ENCODE data around the gene GRAPL. TPM values are rescaled to one million over a fixed set of nuclear protein-coding genes. Genes with fewer than 3 reads are reported as not detected.
"Not testable (repeated sequence)": the region's sequence is repeated elsewhere in the genome, so short reads cannot be mapped to it uniquely, and the experiment has no call there.

GRAPL gene
- total RNA-seq, 2 experiments from 2014 or later = 121 to 261 TPM

DNA sequence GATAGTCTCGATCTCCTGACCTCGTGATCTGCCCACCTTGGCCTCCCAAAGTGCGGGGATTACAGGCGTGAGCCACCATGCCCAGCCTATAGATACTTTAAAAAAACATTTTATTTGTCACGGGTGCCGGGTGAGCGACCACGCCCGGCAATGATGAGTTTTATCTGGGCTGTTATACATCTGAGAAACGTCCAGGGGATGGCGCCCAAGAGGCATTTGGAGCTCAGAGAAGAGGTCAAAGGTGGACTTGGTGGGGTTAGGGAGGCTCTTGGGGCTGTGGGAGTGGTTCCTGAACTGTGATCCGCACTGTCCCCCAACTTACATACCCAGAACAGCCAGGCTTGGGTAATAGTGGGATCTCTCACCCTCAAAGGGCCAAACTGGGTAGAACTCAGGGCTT lies 8.7 kb upstream of the GRAPL start:
- H3K27ac ChIP-seq (ENCODE audit: low read depth, low read length, poor library complexity, severe bottlenecking); H3K4me3 ChIP-seq (ENCODE audit: low read depth, low read length, poor library complexity, severe bottlenecking); H4K20me1 ChIP-seq (ENCODE audit: insufficient read depth, low read length); H3K79me2 ChIP-seq (ENCODE audit: insufficient read depth, low read depth, low read length); DNase-seq (ENCODE audit: low spot score); H3K4me1 ChIP-seq (ENCODE audit: insufficient read depth, low read length, poor library complexity, severe bottlenecking); H3K4me2 ChIP-seq (ENCODE audit: low read length); H3K36me3 ChIP-seq (ENCODE audit: insufficient read depth, low read length); BruUV-seq (replicated peaks); H3K9me2 ChIP-seq (ENCODE audit: insufficient read depth, low read length); POLR2A ChIA-PET; H2AFZ ChIP-seq (ENCODE audit: low read length); H3K9me3 ChIP-seq (ENCODE audit: low read length); intact Hi-C loops (cut with micrococcal nuclease; ENCODE audit: unreplicated experiment); CTCF ChIA-PET (ENCODE audit: unreplicated experiment): not testable (repeated sequence)

DNA sequence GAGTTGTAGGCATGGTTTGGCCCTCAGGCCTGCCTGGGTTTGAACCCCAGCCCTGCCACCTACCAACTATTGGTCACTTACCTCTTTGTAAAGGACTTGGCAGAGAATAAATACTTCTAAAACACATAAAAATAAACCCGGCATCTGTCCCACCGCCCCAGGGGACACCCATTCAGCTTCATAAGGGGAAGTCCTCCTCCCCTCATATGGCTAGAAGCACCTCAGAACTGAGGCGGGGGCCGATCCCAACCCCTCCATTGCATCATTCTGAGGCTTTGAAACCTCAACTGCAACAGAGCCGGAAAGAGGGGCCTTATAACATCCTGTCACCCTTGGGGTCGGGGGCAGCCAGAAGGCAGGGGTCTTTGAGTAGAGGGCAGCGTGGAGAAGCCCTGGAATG lies 2.1 kb upstream of the GRAPL start:
- H2AFZ ChIP-seq (ENCODE audit: low read length); H3K79me2 ChIP-seq (ENCODE audit: insufficient read depth, low read depth, low read length); H4K20me1 ChIP-seq (ENCODE audit: insufficient read depth, low read length); H3K4me3 ChIP-seq (ENCODE audit: low read depth, low read length, poor library complexity, severe bottlenecking); H3K36me3 ChIP-seq (ENCODE audit: insufficient read depth, low read length); H3K9me3 ChIP-seq (ENCODE audit: low read length); intact Hi-C loops (cut with micrococcal nuclease; ENCODE audit: unreplicated experiment); CTCF ChIA-PET (ENCODE audit: unreplicated experiment); POLR2A ChIA-PET; H3K4me1 ChIP-seq (ENCODE audit: insufficient read depth, low read length, poor library complexity, severe bottlenecking); DNase-seq (ENCODE audit: low spot score); H3K9me2 ChIP-seq (ENCODE audit: insufficient read depth, low read length): not testable (repeated sequence)
- Histone ChIP-seq H3K4me2 (ENCODE audit: low read length) (0 out of 2 replicates have a peak overlapping the region, but pooled peaks have one; percentile 29), H3K27ac (ENCODE audit: low read depth, low read length, poor library complexity, severe bottlenecking) (peak overlapping the region; percentile 65)
- BruUV-seq (replicated peaks) = TSS peak; percentile 65

- POLR2A ChIA-PET; H3K4me2 ChIP-seq (ENCODE audit: low read length); H4K20me1 ChIP-seq (ENCODE audit: insufficient read depth, low read length); intact Hi-C loops (cut with micrococcal nuclease; ENCODE audit: unreplicated experiment); H3K79me2 ChIP-seq (ENCODE audit: insufficient read depth, low read depth, low read length); H3K27ac ChIP-seq (ENCODE audit: low read depth, low read length, poor library complexity, severe bottlenecking); H3K9me2 ChIP-seq (ENCODE audit: insufficient read depth, low read length); H2AFZ ChIP-seq (ENCODE audit: low read length); DNase-seq (ENCODE audit: low spot score); BruUV-seq (replicated peaks); H3K36me3 ChIP-seq (ENCODE audit: insufficient read depth, low read length); H3K4me3 ChIP-seq (ENCODE audit: low read depth, low read length, poor library complexity, severe bottlenecking); H3K9me3 ChIP-seq (ENCODE audit: low read length); CTCF ChIA-PET (ENCODE audit: unreplicated experiment): not testable (repeated sequence)
- H3K4me1 ChIP-seq (ENCODE audit: insufficient read depth, low read length, poor library complexity, severe bottlenecking) = peaks cover 15% of the 10 kb centered on the region
These were observed 2.1 kb downstream of the GRAPL start for GRCh38 chr17:19129500-19129899.

DNA sequence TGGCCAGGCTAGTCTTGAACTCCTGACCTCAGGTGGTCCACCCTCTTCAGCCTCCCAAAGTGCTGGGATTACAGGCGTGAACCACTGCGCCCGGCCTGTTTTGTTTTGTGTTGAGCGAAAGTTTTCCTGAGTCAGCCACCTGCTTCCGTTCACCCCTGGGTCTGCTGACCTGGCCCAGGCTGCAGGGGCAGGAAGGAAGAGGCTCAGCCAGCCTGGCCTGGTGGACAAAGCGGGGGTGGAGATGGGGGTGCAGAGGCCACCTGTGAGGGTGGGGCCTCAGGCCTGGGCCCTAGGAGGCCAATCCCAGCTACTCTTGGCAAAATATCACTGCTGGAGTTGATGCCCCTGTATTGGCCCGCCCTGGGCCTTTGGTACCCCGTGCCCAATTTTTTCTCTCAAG lies 3.7 kb downstream of the GRAPL start:
- intact Hi-C loops (cut with micrococcal nuclease; ENCODE audit: unreplicated experiment); H3K9me2 ChIP-seq (ENCODE audit: insufficient read depth, low read length); H3K36me3 ChIP-seq (ENCODE audit: insufficient read depth, low read length); H3K4me2 ChIP-seq (ENCODE audit: low read length); BruUV-seq (replicated peaks); H3K27ac ChIP-seq (ENCODE audit: low read depth, low read length, poor library complexity, severe bottlenecking); CTCF ChIA-PET (ENCODE audit: unreplicated experiment); H3K79me2 ChIP-seq (ENCODE audit: insufficient read depth, low read depth, low read length); POLR2A ChIA-PET; H3K9me3 ChIP-seq (ENCODE audit: low read length); H3K4me3 ChIP-seq (ENCODE audit: low read depth, low read length, poor library complexity, severe bottlenecking); H2AFZ ChIP-seq (ENCODE audit: low read length); H4K20me1 ChIP-seq (ENCODE audit: insufficient read depth, low read length); DNase-seq (ENCODE audit: low spot score): not testable (repeated sequence)
- peaks cover 15% of the 10 kb centered on the region for H3K4me1 ChIP-seq (ENCODE audit: insufficient read depth, low read length, poor library complexity, severe bottlenecking)

GRCh38 chr17:19131772-19132171 lies 4.4 kb downstream of the GRAPL start:
- H4K20me1 ChIP-seq (ENCODE audit: insufficient read depth, low read length); H2AFZ ChIP-seq (ENCODE audit: low read length); H3K4me2 ChIP-seq (ENCODE audit: low read length); H3K36me3 ChIP-seq (ENCODE audit: insufficient read depth, low read length); H3K9me2 ChIP-seq (ENCODE audit: insufficient read depth, low read length); DNase-seq (ENCODE audit: low spot score); CTCF ChIA-PET (ENCODE audit: unreplicated experiment); H3K79me2 ChIP-seq (ENCODE audit: insufficient read depth, low read depth, low read length); intact Hi-C loops (cut with micrococcal nuclease; ENCODE audit: unreplicated experiment); H3K27ac ChIP-seq (ENCODE audit: low read depth, low read length, poor library complexity, severe bottlenecking); H3K9me3 ChIP-seq (ENCODE audit: low read length); BruUV-seq (replicated peaks); POLR2A ChIA-PET; H3K4me3 ChIP-seq (ENCODE audit: low read depth, low read length, poor library complexity, severe bottlenecking): not testable (repeated sequence)
- peaks cover 14% of the 10 kb centered on the region for H3K4me1 ChIP-seq (ENCODE audit: insufficient read depth, low read length, poor library complexity, severe bottlenecking)

DNA sequence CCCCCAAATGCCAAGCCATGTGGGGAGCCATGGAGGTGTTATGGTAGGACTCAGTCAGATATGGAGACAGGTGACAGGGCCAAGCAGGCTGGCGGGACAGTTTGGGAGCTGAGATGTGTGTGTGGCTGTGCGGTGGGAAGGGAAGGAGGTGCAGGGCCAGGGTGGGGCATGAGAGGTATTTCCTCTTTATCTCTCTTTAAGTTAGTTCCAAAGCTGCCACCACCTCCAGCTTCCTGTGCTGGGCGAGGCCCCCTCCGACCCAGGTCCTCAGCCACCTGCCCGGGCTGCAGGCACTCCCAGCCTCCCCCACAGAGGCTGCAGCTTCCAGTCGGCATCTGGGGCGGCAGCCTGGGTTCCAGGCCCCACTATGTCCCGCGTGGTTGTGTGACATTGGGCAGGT lies 6.4 kb downstream of the GRAPL start:
- DNase-seq (ENCODE audit: low spot score); POLR2A ChIA-PET; BruUV-seq (replicated peaks); H4K20me1 ChIP-seq (ENCODE audit: insufficient read depth, low read length); H2AFZ ChIP-seq (ENCODE audit: low read length); H3K36me3 ChIP-seq (ENCODE audit: insufficient read depth, low read length); CTCF ChIA-PET (ENCODE audit: unreplicated experiment); intact Hi-C loops (cut with micrococcal nuclease; ENCODE audit: unreplicated experiment); H3K79me2 ChIP-seq (ENCODE audit: insufficient read depth, low read depth, low read length); H3K4me3 ChIP-seq (ENCODE audit: low read depth, low read length, poor library complexity, severe bottlenecking); H3K9me2 ChIP-seq (ENCODE audit: insufficient read depth, low read length); H3K9me3 ChIP-seq (ENCODE audit: low read length): not testable (repeated sequence)
- peak overlapping the region; percentile 50; the same call in 1 of the 2 replicates for H3K4me2 ChIP-seq (ENCODE audit: low read length)
- peaks cover 15% of the 10 kb centered on the region for H3K4me1 ChIP-seq (ENCODE audit: insufficient read depth, low read length, poor library complexity, severe bottlenecking)
- H3K27ac ChIP-seq (ENCODE audit: low read depth, low read length, poor library complexity, severe bottlenecking) = peak overlapping the region; percentile 77

GRCh38 chr17:19135391-19135790 lies 8.0 kb downstream of the GRAPL start:
- H3K27ac ChIP-seq (ENCODE audit: low read depth, low read length, poor library complexity, severe bottlenecking); H2AFZ ChIP-seq (ENCODE audit: low read length); H3K4me3 ChIP-seq (ENCODE audit: low read depth, low read length, poor library complexity, severe bottlenecking); intact Hi-C loops (cut with micrococcal nuclease; ENCODE audit: unreplicated experiment); H3K79me2 ChIP-seq (ENCODE audit: insufficient read depth, low read depth, low read length); DNase-seq (ENCODE audit: low spot score); H3K4me2 ChIP-seq (ENCODE audit: low read length); CTCF ChIA-PET (ENCODE audit: unreplicated experiment); H3K36me3 ChIP-seq (ENCODE audit: insufficient read depth, low read length); BruUV-seq (replicated peaks); H3K9me2 ChIP-seq (ENCODE audit: insufficient read depth, low read length); H4K20me1 ChIP-seq (ENCODE audit: insufficient read depth, low read length); H3K9me3 ChIP-seq (ENCODE audit: low read length); POLR2A ChIA-PET: not testable (repeated sequence)
- peaks cover 15% of the 10 kb centered on the region for H3K4me1 ChIP-seq (ENCODE audit: insufficient read depth, low read length, poor library complexity, severe bottlenecking)
